C1 segment of cervical spinal cord (tissue), 14 donors: ENCODE measurements around the gene PRKCQ.
"Not testable (repeated sequence)": the region's sequence is repeated elsewhere in the genome, so short reads cannot be mapped to it uniquely, and the experiment has no call there.

Source experiments
- DNase-seq, 14 donors: peaks; one replicate each; lab custom pipeline; 2025; lab: John Stamatoyannopoulos, UW

PRKCQ gene

DNA sequence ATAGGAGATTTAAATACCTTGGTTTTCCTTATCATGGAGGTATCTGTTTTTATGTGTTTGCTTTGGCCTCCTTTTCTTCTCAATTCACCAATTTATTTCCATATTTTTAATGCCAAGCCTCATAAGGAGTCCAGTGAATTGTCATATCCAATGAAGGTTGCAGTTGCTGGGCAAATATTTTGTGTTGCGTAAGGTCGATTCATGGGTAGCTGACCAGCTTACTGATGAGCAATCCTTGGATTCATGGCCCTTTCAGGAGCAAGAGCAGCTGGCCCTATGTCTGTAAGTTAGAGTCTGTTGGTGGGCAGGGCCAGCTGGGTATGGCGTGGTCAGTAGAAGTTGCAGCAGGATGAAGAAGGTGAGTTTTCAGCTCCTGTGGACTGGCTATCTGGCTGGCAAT lies 194.4 kb downstream of the PRKCQ start:
- peak in 1 of 14 donors; percentile 18 for DNase-seq

GRCh38 chr10:6384847-6385246 lies 195.2 kb downstream of the PRKCQ start:
- no peak for DNase-seq

DNA sequence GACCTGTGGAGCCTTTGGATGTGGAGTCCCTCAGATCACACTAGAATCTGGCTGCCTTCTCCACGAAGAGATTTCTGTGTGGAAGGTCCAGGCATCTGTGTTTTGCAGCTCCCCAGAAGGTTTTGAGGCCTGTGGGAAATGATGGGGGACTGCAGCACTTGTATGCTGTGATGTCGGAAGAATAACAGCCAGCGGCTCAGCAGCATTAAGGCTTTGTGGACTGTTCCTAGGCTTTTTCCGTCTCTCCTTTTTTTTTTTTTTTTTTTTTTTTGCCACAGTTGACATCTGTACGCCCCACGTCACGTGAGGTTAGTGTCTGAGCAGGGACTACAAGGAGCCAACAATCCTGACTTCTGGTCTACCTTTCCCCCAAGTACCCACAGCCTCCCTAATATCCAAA lies 196.0 kb downstream of the PRKCQ start:
- no peak for DNase-seq

DNA sequence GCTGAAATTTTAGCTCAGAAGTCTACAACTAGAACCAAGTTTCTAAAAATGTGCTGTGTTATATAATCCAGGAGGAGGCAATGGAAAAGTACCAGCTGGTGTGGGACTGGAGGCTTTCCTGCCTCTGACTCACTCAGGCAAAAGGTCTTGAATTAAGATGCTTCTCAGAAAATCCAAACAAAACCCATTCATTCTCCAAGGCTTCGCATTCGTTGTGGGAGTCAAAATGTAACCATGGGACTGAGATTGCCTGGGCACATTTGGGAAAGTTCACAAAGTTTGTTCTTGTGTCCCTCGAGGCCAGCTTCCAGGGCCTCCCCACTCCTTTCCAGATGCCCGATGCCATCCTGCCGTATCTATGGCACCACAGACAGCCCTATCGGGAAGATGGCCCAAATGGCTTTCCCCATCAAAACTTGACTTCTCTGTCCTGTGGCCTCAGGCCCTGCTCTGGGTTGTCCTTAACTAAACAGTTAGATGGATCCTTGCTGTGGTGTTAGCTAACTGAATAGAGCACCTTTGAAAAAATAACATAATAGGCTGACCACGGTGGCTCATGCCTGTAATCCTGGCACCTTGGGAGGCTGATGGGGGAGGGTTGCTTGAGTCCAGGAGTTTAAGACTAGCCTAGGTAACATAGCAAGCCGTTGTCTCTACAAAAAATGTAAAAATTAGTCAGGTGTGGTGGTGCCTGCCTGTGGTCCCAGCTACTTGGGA lies 196.8 kb downstream of the PRKCQ start:
- peak in 9 of 14 donors; percentile 33 to 75 (median 56) for DNase-seq

DNA sequence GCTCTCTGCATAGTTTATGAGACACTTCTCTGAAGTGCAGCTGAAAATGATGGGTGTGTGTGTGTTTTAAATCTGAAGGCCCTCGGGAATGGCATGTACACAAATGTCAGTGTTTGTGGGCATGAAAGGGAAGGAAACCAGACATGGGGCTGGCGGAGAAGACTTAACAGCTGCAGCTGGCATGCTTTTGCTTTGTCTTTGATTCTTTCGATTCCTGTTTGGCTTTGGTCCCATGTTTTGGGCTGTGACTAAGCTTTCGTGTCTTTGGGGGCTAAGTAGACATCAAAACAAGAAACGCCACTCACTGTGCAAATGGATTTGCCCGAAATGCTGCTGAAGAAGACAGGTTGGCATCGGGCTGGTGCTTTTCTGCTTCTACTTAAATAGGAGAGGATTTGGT lies 198.0 kb downstream of the PRKCQ start:
- DNase-seq, result peak in 7 of 14 donors; percentile 19 to 52 (median 32)

GRCh38 chr10:6380478-6380877 lies 199.6 kb downstream of the PRKCQ start:
- not testable (repeated sequence) for DNase-seq

DNA sequence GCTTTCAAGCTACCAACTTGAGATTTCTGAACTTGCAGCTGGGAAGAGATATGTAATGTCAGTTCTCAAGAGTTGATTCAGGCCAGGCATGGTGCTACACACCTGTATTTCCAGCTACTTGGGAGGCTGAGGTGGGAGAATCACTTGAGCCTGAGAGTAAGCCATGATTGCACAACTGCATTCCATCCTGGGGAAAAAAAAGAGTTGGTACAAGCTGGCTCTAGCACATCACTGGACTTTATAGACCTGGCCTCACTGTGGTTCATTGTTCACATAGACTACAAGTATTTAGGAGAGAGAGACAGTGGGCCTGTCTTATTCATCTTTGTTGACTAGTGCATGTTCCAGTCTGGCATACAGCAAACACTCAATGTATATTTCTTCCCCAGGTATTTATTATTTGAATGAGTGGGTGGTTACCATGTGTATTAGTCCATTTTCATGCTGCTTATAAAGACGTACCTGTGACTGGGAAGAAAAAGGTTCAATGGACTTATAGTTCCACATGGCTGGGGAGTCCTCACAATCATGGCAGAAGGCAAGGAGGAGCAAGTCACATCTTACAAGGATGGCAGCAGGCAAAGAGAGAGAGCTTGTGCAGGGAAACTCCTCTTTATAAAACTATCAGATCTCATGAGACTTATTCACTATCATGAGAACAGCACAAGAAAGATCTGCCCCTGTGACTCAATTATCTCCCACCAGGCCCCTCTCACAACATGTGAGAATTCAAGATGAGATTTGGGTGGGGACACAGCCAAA lies 200.9 kb downstream of the PRKCQ start:
- no peak for DNase-seq
